ENCODE results near the gene WDR88.
A peak's percentile ranks its signal among the peaks of the same experiment; 100 is the strongest.
"Not testable (repeated sequence)": the region's sequence is repeated elsewhere in the genome, so short reads cannot be mapped to it uniquely, and the experiment has no call there.

The WDR88 gene

GRCh38 chr19:33199441-33200265 lies 67.7 kb downstream of the WDR88 start:
- DNase-seq: peak; percentile 45

GRCh38 chr19:33201473-33201872 lies 69.6 kb downstream of the WDR88 start:
- DNase-seq: no peak

GRCh38 chr19:33201886-33202545 lies 70.1 kb downstream of the WDR88 start:
- DNase-seq: no peak

GRCh38 chr19:33202546-33203507 lies 70.9 kb downstream of the WDR88 start:
- DNase-seq: no peak

DNA sequence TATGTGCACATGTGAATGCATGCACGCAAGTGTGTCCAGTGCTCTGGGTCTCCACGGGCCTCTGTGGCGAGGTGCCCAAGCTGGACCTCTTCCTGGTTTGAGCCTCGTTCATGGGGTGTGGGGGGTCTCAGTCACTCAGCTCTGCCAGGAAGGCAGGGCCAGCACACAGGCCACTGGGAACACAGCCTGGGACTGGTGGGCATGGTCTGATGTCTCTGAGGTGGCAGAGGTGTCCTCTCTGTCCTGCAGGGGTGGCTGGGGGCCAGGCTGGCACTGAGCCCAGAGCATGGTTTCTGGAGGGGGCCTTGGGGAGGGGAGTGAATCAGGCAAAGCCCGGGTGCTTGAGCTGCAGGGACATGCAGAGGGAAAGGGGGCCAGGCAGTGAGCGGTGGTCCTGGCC lies 71.6 kb downstream of the WDR88 start:
- DNase-seq: no peak

- DNase-seq: no peak
Measured at GRCh38 chr19:33204136-33204973, 72.4 kb downstream of the WDR88 start.

DNA sequence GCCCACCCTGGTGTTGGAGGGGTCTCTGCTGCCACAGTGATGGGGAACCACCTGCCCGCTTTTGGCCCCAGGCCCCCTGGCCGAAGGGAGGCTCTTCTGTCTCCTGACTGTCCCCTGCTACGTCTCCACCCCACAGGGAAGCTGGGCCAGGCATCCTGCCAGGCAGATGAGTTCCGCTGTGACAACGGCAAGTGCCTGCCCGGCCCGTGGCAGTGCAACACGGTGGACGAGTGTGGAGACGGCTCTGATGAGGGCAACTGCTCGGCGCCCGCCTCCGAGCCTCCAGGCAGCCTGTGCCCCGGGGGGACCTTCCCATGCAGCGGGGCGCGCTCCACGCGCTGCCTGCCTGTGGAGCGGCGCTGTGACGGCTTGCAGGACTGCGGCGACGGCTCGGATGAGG lies 73.2 kb downstream of the WDR88 start:
- DNase-seq: no peak

GRCh38 chr19:33205531-33206260 lies 73.8 kb downstream of the WDR88 start:
- DNase-seq: no peak

GRCh38 chr19:33206261-33207039 lies 74.5 kb downstream of the WDR88 start:
- no peak for DNase-seq

GRCh38 chr19:33207040-33207620 lies 75.2 kb downstream of the WDR88 start:
- DNase-seq: no peak

GRCh38 chr19:33207903-33208302 lies 76.0 kb downstream of the WDR88 start:
- no peak for DNase-seq

DNA sequence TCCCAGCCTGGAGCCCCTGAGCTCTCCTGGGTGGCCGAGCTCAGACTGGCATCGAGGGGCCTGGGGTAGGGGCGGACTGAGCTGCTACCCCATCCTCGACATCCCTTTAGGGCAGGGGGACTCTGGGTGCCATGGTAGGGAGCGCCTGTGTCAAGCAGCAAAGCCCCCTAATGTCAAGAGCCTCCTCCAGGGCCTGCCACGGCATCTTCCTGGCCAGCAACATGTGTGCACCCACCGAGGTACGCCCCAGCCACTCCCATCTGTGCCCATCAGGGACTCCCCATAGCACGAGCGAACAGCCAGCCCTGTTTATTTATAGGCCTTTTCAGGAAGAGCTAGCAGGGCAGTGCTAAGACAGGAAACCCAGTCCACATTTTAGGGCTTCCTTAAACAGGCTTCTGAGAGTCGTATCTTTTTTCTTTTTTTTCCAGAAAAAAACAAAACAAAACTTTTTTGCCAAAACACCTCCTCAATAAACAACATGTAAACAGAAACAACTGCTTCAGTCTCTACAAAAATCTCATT lies 76.5 kb downstream of the WDR88 start:
- peak; percentile 58 for DNase-seq

GRCh38 chr19:33208904-33209849 lies 77.3 kb downstream of the WDR88 start:
- DNase-seq: no peak

GRCh38 chr19:33209850-33210230 lies 77.9 kb downstream of the WDR88 start:
- not testable (repeated sequence) for DNase-seq

DNA sequence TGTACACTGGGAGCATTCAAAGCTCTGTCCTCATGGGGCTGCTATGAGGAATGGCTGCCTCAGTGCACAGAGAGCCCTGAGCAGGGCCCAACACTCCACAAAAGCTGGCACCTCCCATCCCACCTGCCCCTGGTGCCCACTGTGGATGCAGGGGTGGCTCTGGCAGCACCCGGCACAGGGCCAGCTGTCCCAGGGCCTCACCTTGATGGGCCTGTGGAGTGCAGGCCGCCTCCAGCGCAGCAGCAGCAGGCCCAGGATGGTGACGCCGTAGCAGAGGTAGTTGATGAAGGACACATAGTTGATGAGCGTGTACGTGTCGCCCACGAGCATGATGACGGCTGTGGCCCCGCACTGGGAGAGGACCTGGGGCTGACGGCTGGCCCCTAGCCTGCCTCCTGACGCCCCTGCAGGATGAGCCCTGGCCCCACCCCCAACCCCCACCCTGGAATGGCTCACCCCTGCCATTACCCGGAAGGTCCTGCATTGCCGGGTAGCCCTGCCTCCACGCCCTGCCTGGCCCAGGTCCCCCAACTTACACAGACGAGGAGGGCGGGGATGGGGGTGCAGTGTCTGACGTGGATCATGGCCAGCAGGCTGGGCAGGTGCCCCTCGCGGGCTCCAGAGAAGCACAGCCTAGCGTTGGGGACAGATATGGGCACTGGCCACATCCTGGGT lies 78.5 kb downstream of the WDR88 start:
- DNase-seq: no peak

DNA sequence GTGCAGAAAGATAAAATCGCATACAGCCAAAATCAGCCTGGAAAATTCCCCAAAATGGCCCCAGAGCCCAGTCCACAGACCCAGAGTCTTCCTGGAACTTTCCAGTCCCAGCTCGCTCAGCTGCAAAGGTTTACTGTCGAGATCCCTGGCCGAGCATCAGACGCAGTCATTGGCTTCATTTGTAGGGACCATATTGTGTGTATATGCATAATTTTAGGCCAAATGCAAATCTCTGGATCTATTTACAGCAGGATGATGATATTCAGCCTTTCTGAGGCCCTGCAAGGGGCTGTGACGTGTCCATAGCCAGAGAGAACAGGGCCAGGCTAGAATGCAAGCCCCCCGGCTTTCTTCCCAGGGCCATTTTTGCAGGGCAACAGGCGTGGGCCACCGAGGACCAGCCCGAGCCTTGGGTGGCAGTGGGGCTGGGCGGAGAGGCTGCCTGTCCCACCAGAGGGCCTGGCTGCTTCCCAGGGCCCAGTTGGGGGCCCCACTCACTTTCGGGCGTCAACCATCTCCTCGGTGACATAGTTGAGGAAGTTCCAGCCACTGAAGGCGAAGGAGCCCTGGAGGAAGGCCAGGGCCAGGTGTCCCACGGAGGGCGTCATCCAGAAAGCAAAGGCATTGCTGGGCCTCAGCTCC lies 80.0 kb downstream of the WDR88 start:
- no peak for DNase-seq

DNA sequence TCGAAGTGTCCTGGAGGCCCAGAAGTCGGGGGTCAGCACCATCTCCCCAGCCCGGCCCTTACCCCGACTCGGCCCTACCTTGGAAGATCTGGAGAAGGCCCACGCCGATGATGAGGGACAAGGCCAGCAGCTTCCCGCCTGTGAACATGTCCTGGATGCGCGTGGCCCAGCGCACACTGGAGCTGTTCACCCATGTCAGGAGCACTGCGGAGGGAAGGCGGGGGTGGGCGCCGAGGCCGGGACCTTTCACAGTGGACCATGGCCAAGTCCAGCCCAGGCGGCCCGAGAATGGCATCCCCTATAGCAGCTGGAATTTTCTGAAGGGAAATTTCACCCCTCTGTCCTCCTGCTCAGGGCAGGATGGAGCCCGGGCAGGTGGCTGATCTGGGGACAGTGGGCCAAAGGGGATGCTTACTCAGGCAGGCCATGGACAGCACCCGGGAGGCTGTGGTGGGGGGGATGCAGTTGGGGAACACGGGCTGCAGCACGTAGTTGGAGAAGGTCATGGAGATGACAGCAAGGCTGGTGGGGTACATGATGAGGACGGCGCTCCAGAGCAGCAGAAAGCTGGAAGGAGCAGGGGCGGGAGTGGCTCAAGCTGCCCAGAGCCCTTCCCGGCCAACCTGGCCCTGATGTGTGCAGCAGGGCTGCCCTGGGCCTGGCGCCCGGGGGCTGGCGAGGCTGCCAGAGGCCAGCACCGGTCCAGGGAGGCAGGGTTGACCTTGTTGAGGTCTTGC lies 80.7 kb downstream of the WDR88 start:
- DNase-seq: no peak
